Stimulated activated CD4-positive, alpha-beta T cell treated with anti-CD3 and anti-CD28 coated beads, Interleukin-4, amount 100 ng/mL, for 4 hours (primary cell): ENCODE data around the gene PLEKHA8.
"Not testable (repeated sequence)": the region's sequence is repeated elsewhere in the genome, so short reads cannot be mapped to it uniquely, and the experiment has no call there.

ENCODE experiments used
- DNase-seq, 2 experiments: peaks; one replicate each; pipeline ENCODE4 v3.0.0-alpha.2; 2020

PLEKHA8 gene

DNA sequence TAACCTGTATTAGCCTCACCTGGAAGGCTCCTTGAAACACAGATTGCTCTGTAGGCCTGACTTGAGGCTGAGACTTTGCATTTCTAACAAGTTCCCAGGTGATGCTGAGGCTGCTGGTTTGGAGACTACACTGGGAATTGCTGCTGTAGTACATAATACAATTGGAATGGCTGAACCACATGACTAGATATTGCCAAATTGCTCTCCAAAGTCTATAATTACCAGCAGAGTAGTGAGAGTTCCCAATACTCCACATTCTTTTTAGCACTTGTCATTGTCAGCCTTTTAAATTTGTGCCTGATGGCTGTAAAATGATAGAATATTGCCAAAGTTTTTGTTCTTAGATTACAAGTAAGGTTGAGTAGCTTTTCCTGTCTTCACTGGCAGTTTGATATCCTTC, 39.9 kb downstream of the PLEKHA8 start:
- no peak for DNase-seq

DNA sequence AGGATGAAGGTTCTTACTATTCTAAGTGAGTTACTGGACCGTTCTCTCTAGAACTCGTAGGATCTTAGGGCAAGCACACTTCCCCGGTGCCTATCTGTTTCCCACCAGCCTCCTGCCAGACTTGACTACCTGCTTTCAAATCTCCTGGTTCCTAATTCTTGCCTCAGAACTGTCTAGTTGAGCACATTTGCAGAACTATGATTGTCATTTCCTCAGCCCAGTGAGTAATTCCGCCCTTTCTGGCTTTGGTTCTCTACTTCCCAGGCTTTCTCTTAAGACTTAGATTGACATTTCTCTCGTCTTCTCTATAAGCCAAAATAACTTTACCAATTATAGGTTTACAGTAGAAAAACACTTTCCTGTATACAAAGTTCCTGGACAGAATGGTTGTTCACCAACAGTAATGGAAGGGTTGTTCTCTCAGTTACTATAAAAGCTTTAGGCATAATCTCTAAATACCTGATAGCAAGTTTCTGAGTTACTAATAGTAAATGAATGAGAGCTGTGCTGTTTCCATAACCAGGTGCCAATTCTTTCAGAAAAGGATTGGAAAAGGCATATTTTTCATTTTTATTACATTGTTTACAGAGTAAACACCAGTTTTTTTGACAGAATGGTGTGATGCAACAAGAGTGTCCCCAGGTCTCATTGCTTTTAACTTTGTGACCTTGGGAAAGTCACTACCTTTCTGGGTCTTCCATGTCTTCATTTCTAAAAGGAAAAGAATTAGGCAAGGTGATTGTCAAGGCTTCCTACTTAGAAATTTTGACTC, 41.1 kb downstream of the PLEKHA8 start:
- DNase-seq: no peak

DNA sequence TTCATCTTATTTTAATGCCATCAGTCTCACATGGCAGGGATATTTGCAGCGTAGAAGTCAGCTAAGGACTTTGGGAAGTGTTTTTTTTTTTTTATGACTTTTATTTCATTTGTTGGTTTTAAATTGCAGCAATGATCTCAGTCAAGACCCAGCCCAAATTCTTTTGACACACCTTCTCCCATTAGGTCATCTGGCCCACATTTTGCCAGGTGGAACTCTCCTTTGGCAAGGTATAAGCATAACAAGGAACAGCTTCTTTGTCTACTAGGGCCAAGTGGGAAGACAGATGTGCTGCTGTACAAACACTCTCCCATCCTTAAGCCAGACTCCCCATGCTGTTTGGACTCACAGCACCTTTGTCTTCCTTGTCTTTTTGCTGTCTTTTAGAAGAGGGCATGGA, 41.8 kb downstream of the PLEKHA8 start:
- DNase-seq: no peak

DNA sequence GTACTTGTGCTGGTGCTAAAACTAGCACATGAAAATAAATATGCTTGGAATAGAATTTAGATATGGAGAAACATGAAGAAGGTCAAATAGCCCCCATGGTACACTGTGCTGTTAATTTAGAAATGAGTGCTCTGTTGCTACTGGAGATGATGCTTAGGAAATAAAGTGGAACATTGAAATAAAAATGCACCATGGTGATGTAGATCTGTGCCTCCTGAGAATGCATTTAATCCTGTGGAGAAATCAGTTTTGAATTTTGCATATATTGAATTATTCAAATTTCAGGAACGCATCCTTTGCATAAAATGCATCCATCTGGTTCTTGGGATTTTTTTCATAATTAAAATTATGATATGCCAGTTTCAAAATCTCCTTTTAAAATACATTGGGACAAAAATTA, 44.5 kb downstream of the PLEKHA8 start:
- no peak for DNase-seq

DNA sequence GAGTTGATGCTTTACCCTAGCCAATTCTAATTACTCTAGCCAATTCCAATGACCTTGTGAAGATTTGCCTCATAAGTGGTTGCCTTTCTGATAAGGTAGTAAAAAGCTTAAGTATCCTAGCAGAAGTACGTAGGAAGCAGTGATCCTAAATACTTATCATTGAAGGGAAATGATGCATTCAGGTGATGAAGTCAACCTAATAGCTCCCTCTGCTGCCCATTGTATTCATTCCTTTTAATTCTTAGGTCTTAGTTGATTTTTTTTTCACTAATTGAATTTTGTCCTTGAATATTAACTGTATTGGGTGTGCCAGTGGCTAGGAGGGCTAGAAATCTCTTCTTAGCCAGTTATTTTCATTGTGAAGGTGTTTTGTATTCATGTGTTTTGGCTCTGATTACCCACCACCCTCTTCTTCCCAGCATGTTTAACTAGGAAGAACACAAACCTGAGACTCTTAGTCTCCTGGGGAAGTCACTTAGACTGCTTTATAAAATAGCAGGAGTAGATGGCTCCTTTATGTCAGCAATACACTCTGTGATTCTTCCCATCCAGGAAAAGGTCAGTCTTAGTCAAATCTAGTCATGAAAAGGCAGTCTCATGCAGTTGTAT, 46.3 kb downstream of the PLEKHA8 start:
- no peak for DNase-seq

DNA sequence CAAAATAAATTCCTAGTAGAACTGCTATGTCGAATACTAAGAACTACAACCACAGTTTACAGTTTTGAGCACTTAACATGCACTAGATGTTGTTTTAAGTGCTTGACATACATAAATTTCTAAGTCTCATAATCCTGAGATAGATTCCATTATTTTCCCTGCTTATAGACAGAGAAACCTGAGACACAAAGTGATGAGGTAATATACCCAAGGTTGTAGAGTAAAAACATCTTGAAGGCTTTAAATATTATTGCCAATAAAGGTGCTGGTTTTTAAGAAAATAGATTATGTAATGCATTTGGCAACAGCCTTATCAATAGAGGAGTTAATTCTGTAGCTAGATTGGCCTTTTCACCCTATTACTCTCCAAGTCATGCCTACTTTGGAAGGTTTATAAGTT, 48.2 kb downstream of the PLEKHA8 start:
- no peak for DNase-seq

DNA sequence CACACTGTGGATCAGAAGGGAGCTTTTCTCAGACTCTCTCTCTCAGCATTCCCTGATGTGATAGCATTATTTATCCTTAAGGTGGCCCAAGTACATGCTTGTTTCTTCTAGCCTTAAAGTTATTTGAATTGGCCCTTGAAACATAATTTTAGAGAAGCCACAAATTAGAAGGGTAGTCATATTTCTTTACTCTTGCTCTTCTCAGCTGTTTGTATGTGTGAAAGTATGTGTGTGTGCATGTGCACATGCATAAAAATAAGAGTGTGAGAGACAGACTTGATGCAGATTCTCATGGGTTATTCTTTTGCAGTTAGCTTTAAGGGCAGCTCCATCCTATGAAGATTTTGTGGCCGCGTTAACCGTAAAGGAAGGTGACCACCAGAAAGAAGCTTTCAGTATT, 50.1 kb downstream of the PLEKHA8 start:
- DNase-seq: no peak

DNA sequence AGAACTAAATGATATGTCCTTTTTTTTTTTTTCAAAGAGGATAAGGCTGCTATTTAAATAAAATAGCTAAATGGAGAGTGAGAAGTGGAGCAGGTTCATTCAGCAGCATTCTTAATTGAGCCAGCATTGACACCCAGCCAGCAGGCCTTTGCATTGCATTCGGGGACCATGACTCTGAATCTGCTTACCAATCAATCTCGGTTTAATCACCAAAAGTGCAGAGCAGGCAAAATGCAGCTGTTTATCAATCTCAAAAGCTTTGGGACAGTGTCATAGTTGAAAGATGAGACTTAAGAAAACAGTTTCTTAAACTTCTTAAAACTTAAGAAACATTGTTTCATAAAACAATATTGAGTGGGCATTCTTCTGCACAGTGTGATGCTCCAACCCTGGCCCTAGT, 51.7 kb downstream of the PLEKHA8 start:
- no peak for DNase-seq

DNA sequence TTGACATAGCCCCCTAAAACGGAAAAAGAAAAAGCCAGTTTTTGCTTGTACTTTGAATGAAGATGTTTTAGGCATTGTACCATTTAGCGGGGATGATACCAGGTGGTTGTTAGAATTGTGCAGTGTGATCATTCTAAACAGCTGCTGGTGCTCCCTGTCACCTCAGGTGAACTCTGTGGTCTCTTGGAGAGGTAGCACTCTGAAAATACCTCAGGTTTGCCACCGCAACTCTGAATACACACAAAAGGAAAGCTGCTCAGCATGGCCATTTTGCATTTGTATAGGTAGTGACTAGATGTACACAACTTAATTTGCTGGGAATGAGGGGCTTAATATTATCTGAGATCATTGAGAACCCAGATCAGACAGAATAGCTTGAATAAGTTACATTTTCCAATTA, 52.6 kb downstream of the PLEKHA8 start:
- no peak for DNase-seq

DNA sequence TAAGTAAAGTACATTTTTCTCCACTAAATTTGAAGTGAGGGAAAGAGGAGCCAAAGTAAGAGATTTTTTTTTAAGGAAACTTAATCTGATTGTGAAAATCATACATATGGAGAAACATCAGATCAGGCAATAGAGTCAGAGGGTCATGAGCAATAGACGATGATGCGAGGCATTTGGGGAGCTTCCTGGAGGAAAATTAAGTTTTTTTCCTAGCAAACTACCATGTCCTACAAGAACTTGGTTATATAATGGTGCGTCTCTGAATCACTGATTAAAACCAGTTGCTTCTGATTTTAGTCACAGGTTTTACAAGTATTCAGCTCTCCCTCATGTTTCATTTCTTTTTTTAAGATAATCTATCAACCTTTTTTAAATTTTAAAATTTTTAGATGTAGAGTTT, 54.5 kb downstream of the PLEKHA8 start:
- DNase-seq: no peak

DNA sequence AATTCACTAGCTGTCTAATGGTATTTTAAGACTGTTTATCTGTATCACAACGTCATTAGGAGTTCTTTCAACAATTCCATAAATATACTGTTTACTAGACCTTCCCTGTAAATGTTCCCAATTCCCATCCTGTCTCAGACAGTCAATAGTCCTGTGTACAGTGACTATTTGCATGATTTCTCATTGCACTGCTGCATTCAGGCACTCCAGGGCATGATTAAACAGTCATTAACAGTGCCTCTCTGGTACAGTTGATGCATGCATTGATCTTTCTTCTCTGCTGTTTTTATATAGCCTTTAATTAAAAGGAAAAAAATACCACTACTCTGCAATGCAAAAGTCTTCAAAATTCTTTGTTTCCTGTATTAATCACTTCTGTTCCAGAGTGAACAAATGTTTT, 55.1 kb downstream of the PLEKHA8 start:
- DNase-seq: no peak

DNA sequence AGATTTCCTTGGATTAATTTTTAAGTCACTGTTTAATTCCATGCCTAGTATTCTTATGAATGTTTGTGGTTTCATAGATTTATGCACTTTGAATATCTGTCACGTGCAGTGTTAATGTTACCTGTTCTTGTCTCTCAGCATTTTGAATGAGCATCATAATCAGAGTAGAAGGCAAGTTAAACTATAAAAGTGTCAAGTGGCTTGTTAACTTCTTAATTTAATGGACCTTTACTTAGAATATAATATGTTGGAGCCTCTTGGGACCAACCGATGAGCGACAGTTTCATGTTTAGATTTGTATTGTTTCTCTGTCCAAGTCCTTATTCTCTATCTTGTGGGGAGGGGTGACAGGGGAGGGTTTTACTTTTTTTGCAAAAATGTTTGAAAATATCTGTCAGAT, 56.0 kb downstream of the PLEKHA8 start:
- DNase-seq: no peak

DNA sequence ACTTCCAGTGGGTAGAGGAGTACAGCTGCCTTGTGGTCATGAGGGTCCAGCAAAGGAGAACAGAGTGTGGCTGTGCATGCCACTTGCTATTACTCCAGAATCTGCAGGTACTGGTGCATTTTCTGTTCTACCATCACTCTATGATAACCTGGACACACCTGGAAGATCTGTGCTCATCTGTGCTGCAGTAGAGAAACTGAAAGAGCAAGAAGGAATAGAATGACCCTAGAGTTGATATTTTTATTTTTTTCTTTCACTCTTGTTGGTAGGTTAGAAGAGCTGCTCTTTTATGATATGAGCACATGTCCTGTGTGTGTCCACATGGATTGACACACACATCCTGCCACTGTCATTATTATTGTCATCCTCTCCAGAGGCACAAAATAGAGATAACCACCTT, 58.3 kb downstream of the PLEKHA8 start:
- DNase-seq: no peak

DNA sequence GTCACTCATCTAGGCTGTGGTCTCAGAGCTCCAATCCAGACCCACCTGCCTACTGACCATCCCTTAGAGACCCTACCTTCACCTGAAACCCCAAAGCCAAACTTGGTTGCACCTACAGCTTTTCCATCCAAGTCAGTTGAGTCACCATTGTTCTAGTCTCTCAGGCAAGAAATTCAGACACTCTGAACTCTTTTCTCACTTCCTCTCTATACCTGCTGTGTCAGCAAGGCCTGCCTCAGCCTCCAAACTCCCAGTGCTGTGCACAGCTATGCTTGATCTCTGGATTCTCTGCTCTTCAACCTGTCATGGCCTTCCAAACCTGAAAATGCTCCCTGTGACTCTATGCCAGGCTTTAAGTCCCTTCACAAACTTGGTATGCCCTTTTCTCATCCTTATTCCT, 59.2 kb downstream of the PLEKHA8 start:
- no peak for DNase-seq

DNA sequence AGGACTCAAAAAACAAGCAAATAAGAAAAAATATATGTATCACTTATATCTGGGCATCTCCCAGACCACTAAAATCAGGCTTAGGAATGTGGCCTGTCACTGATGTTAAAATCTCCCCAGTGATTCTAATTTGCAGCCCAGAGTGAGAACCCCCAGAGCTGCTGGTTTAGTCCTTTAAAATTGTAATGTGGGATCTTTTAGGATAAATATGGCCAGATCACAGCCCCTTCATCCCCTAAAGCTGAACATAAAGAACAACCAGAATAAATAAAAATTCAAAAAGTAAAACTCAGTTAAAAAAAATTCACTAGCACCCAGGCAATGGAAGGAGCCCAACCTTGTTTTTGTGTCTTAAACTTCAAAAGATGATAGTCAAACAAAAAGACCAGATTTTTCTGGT, 60.1 kb downstream of the PLEKHA8 start:
- no peak for DNase-seq

DNA sequence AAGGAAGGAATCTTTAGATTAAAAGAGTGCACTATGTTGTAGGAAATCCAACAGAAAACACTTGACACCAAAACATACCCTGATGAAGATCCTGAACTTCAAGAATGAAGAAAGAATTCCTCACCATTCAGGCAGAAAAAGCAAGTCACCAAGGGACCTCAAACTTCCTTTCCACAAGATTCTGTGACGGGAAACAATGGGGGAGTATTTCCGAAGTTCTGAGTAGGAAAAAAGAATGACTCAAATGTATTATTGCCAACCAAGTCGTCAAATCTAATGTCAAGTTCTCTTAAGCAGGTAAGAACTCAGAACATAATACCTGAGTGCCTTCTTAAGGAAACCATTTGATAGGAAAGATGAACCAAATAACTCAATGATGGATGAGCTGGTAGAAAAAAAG, 61.9 kb downstream of the PLEKHA8 start:
- no peak for DNase-seq

DNA sequence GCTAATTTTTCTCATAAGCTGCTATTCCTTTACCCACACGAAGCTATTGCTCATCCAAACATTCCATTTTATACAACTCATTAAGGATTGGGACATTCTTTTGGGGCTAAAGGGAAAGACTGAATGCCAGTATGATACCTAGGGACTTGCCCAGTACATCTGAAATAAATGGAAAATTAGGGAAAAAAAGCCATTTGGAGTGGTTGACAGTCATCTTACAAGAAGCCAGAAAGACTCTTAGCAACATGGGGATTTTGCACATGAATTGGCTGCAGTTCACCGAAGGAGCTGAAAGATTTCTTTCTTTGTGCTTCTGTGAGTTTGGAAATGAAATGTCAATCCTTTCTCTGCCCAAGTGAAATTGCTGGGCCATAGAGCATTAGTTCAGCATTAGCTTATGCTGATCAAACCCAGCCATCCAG, 63.3 kb downstream of the PLEKHA8 start:
- DNase-seq: no peak

DNA sequence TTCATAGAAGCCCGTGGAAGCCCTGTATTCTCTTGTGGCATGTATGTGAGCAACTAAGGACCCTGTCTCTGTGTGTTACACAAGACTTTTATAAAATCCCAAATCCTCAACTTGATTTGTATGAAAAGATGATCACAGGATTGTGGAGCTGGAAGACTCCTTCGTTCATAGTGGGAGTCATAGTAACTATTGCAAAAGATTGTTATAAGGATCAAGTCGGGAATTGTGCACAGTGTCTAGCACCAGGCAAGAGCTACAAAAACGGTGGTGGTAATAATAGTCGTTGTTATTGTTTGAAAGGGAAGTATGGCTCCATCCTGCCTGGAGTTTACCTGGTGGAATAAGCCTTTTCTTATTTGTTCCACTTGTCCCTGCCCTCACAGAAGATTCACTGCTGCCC, 63.8 kb downstream of the PLEKHA8 start:
- no peak for DNase-seq

DNA sequence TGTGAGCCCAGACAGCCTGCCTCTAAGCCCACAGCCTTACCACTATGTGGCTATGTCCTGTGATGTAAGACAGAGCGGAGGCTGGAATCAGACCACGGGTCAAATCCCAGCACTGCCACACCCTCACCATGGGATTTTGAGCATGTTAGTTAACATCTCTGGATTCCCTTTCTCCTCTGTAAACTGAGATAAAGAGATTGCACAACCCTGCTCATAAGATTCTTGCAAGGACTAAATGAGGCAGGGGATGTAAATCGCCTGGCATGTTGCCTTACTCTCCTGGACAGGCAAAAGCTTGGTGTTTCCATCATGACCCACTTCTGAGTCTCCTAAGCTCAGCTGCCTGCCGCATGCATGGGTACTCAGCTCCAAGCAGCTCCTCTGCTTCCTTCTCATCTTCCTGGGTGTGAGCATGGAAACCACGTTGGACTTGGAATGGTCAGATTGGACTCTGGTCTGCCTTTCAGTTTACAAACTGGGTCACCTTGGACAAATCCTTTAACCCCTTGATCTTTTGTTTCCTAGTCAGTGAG, 65.3 kb downstream of the PLEKHA8 start:
- DNase-seq: no peak

DNA sequence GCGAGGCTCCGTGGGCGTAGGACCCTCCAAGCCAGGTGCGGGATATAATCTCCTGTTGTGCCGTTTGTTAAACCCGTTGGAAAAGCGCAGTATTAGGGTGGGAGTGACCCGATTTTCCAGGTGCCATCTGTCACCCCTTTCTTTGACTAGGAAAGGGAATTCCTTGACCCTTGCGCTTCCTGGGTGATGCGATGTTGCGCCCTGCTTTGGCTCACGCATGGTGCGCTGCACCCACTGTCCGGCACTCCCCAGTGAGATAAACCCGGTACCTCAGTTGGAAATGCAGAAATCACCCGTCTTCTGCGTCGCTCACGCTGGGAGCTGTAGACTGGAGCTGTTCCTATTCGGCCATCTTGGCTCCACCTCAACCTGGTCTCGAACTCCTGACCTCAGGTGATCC, 70.4 kb downstream of the PLEKHA8 start:
- DNase-seq: not testable (repeated sequence)

DNA sequence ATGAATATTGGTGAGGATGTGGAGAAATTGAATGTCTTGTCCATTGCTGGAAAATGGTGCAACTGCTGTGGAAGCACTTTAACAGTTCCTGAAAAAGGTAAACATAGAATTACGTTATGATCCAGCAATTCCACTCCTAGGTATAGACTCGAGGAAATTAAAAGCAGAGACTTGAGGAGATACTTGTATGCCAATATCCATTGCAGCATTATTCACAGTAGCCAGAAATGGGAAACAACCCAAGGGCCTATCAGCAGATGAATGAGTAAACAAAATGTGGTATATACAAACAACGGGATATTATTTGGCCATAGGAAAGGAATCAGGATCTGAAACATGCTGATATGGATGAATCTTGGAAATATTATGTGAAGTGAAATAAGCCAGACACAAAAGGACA, 74.1 kb downstream of the PLEKHA8 start:
- DNase-seq: no peak

DNA sequence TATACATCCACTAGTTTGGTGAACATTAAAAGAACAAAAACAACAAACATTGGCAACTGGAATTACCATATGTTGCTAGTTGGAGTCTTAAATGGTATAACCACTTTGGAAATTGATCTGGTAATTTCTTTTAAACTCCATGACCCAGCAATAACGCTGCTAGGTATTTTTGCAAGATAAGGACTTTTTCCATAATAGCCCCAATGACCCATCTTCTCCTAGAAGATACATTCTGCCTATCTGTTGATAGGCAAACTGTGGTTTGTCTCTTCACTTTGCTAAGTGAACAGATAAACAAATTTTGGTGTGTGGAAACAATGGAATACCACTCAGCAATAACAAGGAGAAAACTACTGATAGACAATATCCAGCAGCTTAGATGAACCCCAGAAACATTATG, 75.9 kb downstream of the PLEKHA8 start:
- no peak for DNase-seq

DNA sequence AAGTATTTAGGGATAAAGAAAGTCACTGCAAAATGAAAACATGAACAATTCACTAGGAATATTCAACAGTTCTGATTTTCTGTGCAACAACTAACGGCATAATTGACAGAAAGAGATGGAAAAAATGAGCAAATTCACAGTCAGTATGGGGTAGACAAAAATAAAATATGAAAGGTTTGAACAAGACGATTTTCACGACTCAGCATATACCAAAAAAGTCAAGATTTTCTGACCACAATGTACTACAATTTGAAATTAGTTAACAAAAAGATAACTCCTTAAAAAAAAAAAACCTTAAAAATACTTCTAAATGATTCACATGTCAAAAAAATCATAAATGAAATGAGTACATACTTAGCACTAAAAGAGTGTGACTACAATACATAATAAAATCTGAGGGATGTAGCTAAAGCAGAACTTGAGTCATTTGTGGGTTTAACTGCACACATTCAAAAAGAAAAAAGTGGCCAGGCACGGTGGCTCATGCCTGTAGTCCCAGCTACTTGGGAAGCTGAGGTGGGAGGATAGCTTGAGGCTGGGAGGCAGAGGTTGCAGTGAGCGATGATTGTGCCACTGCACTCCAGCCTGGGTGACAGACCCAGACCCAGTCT, 84.0 kb downstream of the PLEKHA8 start:
- DNase-seq: no peak

DNA sequence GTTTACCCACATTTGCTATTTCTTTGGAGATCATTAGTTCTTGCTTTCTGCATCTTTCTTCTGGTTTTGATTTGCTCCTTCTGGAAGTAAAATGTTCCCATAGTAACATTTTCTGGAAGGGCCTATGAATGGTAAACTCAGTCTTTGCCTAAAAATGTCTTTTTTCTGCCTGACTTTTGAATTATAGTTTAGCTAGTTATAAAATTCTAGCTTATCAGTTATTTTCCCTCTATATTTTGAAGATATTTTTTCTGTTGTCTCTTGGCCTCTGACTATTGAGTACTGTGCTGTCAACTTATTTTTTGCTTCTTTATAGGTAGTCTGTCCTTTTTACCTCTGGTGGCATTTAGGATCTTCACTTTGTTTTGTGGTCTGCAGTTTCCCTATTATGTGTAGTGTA, 84.9 kb downstream of the PLEKHA8 start:
- no peak for DNase-seq
